ENCODE data around the gene PIANP.

- no peak for TF ChIP-seq CTCF (IDR thresholded peaks at IDR 0.05)
- no peak for TF ChIP-seq POLR2AphosphoS5 (IDR thresholded peaks at IDR 0.05)
- TF ChIP-seq POLR2A (IDR thresholded peaks at IDR 0.05; ENCODE audit: low read depth): no peak
Measured at GRCh38 chr12:6700646-6701051, at the start of gene PIANP.
